HEK293 (cell line): ENCODE measurements around the gene NUP50.

Source experiments
- CTCF ChIA-PET: fragments of 350-600 bp; formaldehyde crosslinking; extraction: SDS; loops from one replicate; lab custom pipeline; 2021; ENCODE audit warnings: antibody characterized with exemption; lab: Yijun Ruan, JAX
- POLR2A ChIA-PET: fragments of 300-600 bp; formaldehyde crosslinking; extraction: SDS; loops from one replicate; lab custom pipeline; 2020; ENCODE audit warnings: antibody characterized with exemption, inconsistent platforms; lab: Yijun Ruan, JAX
- H3K27ac ChIP-seq: fragments of 200-500 bp; sonication (Bioruptor generic); 2 replicates; pipeline ENCODE4 v1.5.1; 2014; ENCODE audit warnings: low read depth, low read length, control low read depth, inconsistent platforms; ENCODE audit errors: extremely low read depth
- H3K36me3 ChIP-seq, 2 experiments: fragments of 200-500 bp in 1 of 2; sonication (Bioruptor generic) in 1 of 2; 1 replicate in 1 of 2; 2 replicates in 1 of 2; pipeline ENCODE4 v1.5.1; 2014 to 2017; ENCODE audit warnings: inconsistent platforms in 2 of 2, low read length in 2 of 2; ENCODE audit not compliant: control insufficient read depth in 2 of 2, insufficient read depth in 1 of 2
- H3K4me1 ChIP-seq: fragments of 200-500 bp; sonication (Bioruptor generic); 2 replicates; pipeline ENCODE4 v1.5.1; 2014; ENCODE audit warnings: mild to moderate bottlenecking, low read length, inconsistent platforms; ENCODE audit not compliant: control insufficient read depth, insufficient read depth
- H3K4me3 ChIP-seq: 2 replicates; pipeline ENCODE4 v1.5.1; 2011; ENCODE audit warnings: low read depth, mild to moderate bottlenecking, control low read depth, low read length, moderate library complexity
- H3K9me3 ChIP-seq: fragments of 200-500 bp; sonication (Bioruptor generic); 2 replicates; pipeline ENCODE4 v1.5.1; 2014; ENCODE audit warnings: low read depth, low read length, inconsistent platforms; ENCODE audit not compliant: control insufficient read depth, insufficient read depth
- GLIS2 ChIP-seq: fragments of 450-650 bp; formaldehyde crosslinking; IDR thresholded peaks from 2 replicates; pipeline ENCODE4 v1.5.1; 2016; ENCODE audit warnings: missing biosample characterization, missing genetic modification characterization
- HIC1 ChIP-seq: fragments of 450-650 bp; formaldehyde crosslinking; IDR thresholded peaks from 2 replicates; pipeline ENCODE4 v1.5.1; 2016; ENCODE audit warnings: missing biosample characterization, missing genetic modification characterization
- KLF8 ChIP-seq: fragments of 450-650 bp; formaldehyde crosslinking; IDR thresholded peaks from 2 replicates; pipeline ENCODE4 v1.5.1; 2016; ENCODE audit warnings: missing biosample characterization, missing genetic modification characterization
- MEIS1 ChIP-seq: sonication (generic); formaldehyde crosslinking; IDR thresholded peaks from 2 replicates; pipeline ENCODE4 v1.8.1; 2022; ENCODE audit warnings: missing genetic modification reagents, mild to moderate bottlenecking, borderline replicate concordance
- MZF1 ChIP-seq: fragments of 450-650 bp; formaldehyde crosslinking; IDR thresholded peaks from 2 replicates; pipeline ENCODE4 v1.5.1; 2017; ENCODE audit warnings: missing biosample characterization, missing genetic modification characterization, borderline replicate concordance
- PRDM10 ChIP-seq: fragments of 450-650 bp; formaldehyde crosslinking; IDR thresholded peaks from 2 replicates; pipeline ENCODE4 v1.5.1; 2016; ENCODE audit warnings: missing biosample characterization, missing genetic modification characterization
- PRDM2 ChIP-seq: fragments of 450-650 bp; formaldehyde crosslinking; IDR thresholded peaks from 2 replicates; pipeline ENCODE4 v1.5.1; 2016; ENCODE audit warnings: missing biosample characterization, missing genetic modification characterization, borderline replicate concordance
- SALL2 ChIP-seq: fragments of 450-650 bp; formaldehyde crosslinking; IDR thresholded peaks from 2 replicates; pipeline ENCODE4 v1.5.0; 2017; ENCODE audit warnings: missing biosample characterization, mild to moderate bottlenecking, missing genetic modification characterization, borderline replicate concordance
- TCF7L2 ChIP-seq: IDR thresholded peaks from 2 replicates; pipeline ENCODE4 v1.6.1; 2011; ENCODE audit warnings: low read depth, mild to moderate bottlenecking, inconsistent platforms, low read length, moderate library complexity, borderline replicate concordance
- ZBTB8A ChIP-seq: fragments of 450-650 bp; formaldehyde crosslinking; IDR thresholded peaks from 2 replicates; pipeline ENCODE4 v1.5.1; 2016; ENCODE audit warnings: missing biosample characterization, missing genetic modification characterization
- ZNF280D ChIP-seq: fragments of 450-650 bp; formaldehyde crosslinking; IDR thresholded peaks from 2 replicates; pipeline ENCODE4 v1.5.1; 2016; ENCODE audit warnings: missing biosample characterization, missing genetic modification characterization
- ZNF510 ChIP-seq: fragments of 450-650 bp; formaldehyde crosslinking; IDR thresholded peaks from 2 replicates; pipeline ENCODE4 v1.5.1; 2018; ENCODE audit warnings: mild to moderate bottlenecking, missing genetic modification characterization, missing biosample characterization; ENCODE audit not compliant: insufficient replicate concordance
- ZNF843 ChIP-seq: fragments of 450-650 bp; formaldehyde crosslinking; IDR thresholded peaks from 2 replicates; pipeline ENCODE4 v1.5.1; 2016; ENCODE audit warnings: missing biosample characterization, missing genetic modification characterization
- ZSCAN16 ChIP-seq: fragments of 450-650 bp; formaldehyde crosslinking; IDR thresholded peaks from 2 replicates; pipeline ENCODE4 v1.5.1; 2016; ENCODE audit warnings: missing biosample characterization, missing genetic modification characterization

The NUP50 gene

GRCh38 chr22:45212306-45212709 is 48.6 kb downstream of the NUP50 start (continued):
- TF ChIP-seq ZNF280D (tag by site-specific recombination) (no peak), SALL2 (tag by site-specific recombination) (no peak), ZSCAN16 (tag by site-specific recombination) (no peak), ZNF510 (tag by site-specific recombination) (no peak), MZF1 (no peak), MEIS1 (no peak)
- TF ChIP-seq, all 188 proteins: peak for 6

GRCh38 chr22:45212992-45213751 is 49.4 kb downstream of the NUP50 start:
- CTCF ChIA-PET: interaction anchor here (1.0 kb wide), 1 partner anchor 8 kb away, joined by 3 read pairs; no protein-coding TSS in a partner anchor
- Histone ChIP-seq H3K4me1 (no peaks in the 10 kb centered on the region), H3K27ac (no peak overlapping the region), H3K4me3 (no peak overlapping the region), H3K36me3 (peaks cover 0 to 29% of the 10 kb centered on the region in 2 experiments; a peak in 1 of 3 replicates), H3K9me3 (no peaks in the 10 kb centered on the region)
- no peak for TF ChIP-seq TCF7L2
- TF ChIP-seq KLF8 (tag by site-specific recombination): no peak
- TF ChIP-seq ZBTB8A: peak; percentile 19; the same call in 1 of the 2 replicates
- TF ChIP-seq, all 188 proteins: peak for 1
- POLR2A ChIA-PET: no interaction called here

GRCh38 chr22:45216133-45217003 is 52.6 kb downstream of the NUP50 start:
- H3K4me1 ChIP-seq: no peaks in the 10 kb centered on the region
- peaks cover 0 to 4% of the 10 kb centered on the region in 2 experiments; a peak in 2 of 3 replicates for H3K36me3 ChIP-seq
- CTCF ChIA-PET: interaction anchor here (1.2 kb wide), 1 partner anchor 8 kb away, joined by 6 read pairs; no protein-coding TSS in a partner anchor
- POLR2A ChIA-PET: no interaction called here
- no peak overlapping the region for H3K27ac ChIP-seq
- H3K9me3 ChIP-seq: no peaks in the 10 kb centered on the region
- H3K4me3 ChIP-seq: no peak overlapping the region
- no peak for TF ChIP-seq PRDM10 (tag by site-specific recombination)
- TF ChIP-seq ZNF843 (tag by site-specific recombination): no peak
- TF ChIP-seq GLIS2: no peak
- no peak for TF ChIP-seq PRDM2 (tag by site-specific recombination)
- TF ChIP-seq HIC1 (tag by site-specific recombination): no peak
